Lung (tissue), 12 donors: Measurements from ENCODE around the gene CES5A. TPM values are rescaled to one million over a fixed set of nuclear protein-coding genes. Genes with fewer than 3 reads are reported as not detected.

Experiments used
- ATAC-seq: fragments of 200-7000 bp; cut with Tn5 transposase; one replicate; pipeline ENCODE4 v1.9.1; 2020; ENCODE audit warnings: moderate number of reproducible peaks; ENCODE audit not compliant: insufficient read depth, low FRiP score
- DNase-seq, 3 donors: peaks; one replicate each; pipeline ENCODE4 v3.0.0-alpha.2; 2013 to 2017
- H3K27ac ChIP-seq, 2 donors: one replicate each; pipeline ENCODE4 v1.5.1; 2013; ENCODE audit warnings: mild to moderate bottlenecking in 2 of 2, moderate library complexity in 2 of 2, control low read depth in 1 of 2, inconsistent platforms in 1 of 2, low read depth in 1 of 2, low read length in 1 of 2
- H3K27me3 ChIP-seq, 3 donors: one replicate each; pipeline ENCODE4 v1.5.1; 2013; ENCODE audit warnings: low read length in 2 of 3; ENCODE audit not compliant: control insufficient read depth in 3 of 3, insufficient read depth in 3 of 3
- H3K36me3 ChIP-seq, 4 donors: one replicate each; pipeline ENCODE4 v1.5.1; 2013; ENCODE audit warnings: low read length in 4 of 4, mild to moderate bottlenecking in 1 of 4, moderate library complexity in 1 of 4; ENCODE audit not compliant: control insufficient read depth in 4 of 4, insufficient read depth in 4 of 4
- H3K4me1 ChIP-seq, 5 donors: one replicate each; pipeline ENCODE4 v1.5.1; 2013; ENCODE audit warnings: low read length in 5 of 5, mild to moderate bottlenecking in 2 of 5, moderate library complexity in 1 of 5; ENCODE audit not compliant: control insufficient read depth in 5 of 5, insufficient read depth in 5 of 5
- H3K4me3 ChIP-seq: one replicate; pipeline ENCODE4 v1.5.1; 2013; ENCODE audit warnings: mild to moderate bottlenecking, control low read depth, moderate library complexity
- H3K9ac ChIP-seq, 2 donors: one replicate each; pipeline ENCODE4 v1.5.1; 2013; ENCODE audit warnings: low read length in 2 of 2, control low read depth in 1 of 2; ENCODE audit not compliant: insufficient read depth in 1 of 2
- H3K9me3 ChIP-seq, 4 donors: one replicate each; pipeline ENCODE4 v1.5.1; 2013; ENCODE audit warnings: low read length in 3 of 4, mild to moderate bottlenecking in 1 of 4, moderate library complexity in 1 of 4; ENCODE audit not compliant: control insufficient read depth in 4 of 4, insufficient read depth in 3 of 4
- CTCF ChIP-seq: IDR thresholded peaks from 2 replicates; pipeline ENCODE4 v1.5.1; 2012; ENCODE audit warnings: mild to moderate bottlenecking; ENCODE audit errors: control extremely low read depth, extremely low read depth
- WGBS, 2 donors: extraction: QIAGEN DNeasy Blood & Tissue Kit; methylation state at CpG; one replicate each; pipeline ENCODE4 v1.1.7; 2013; 5-methylcytosine and 5-hydroxymethylcytosine counted together
- polyA plus RNA-seq, 2 donors: library from polyadenylated mRNA; stranded (reverse); fragments of 200-250 nt; gene quantifications; one replicate each; pipeline ENCODE4 v1.2.1, GENCODE V29; 2013
- total RNA-seq, 2 donors: library from RNA; depleted of rRNA in 1 of 2; stranded (reverse); fragments of >200 nt in 1 of 2; gene quantifications; one replicate each; pipeline ENCODE4 v1.2.1, GENCODE V29; 2014 to 2021
- donor health status: control.
- donor health status: control.
- donor health status: Bipolar disorder and iron deficiency.
- donor health status: healthy.
- donor health status: DM: yes; HTN: yes; CAD: no.

CES5A gene
- total and polyA plus RNA-seq, 4 donors, result not detected

GRCh38 chr16:55912022-55912421 is 36.8 kb upstream of the CES5A start:
- Histone ChIP-seq H3K27me3 (no peaks in the 10 kb centered on the region), H3K27ac (peak overlapping the region in 1 of 2 donors; percentile 74), H3K36me3 (no peaks in the 10 kb centered on the region), H3K9ac (no peak overlapping the region), H3K4me1 (no peaks in the 10 kb centered on the region), H3K4me3 (no peak overlapping the region), H3K9me3 (peaks cover 0 to 6% (median 0%) of the 10 kb centered on the region in 4 donors)
- DNase-seq (no peak), ATAC-seq (no peak)
- WGBS, 2 donors, result 77 to 87% methylated on average over 9 of the region's 9 CpGs
- no peak for TF ChIP-seq CTCF

DNA sequence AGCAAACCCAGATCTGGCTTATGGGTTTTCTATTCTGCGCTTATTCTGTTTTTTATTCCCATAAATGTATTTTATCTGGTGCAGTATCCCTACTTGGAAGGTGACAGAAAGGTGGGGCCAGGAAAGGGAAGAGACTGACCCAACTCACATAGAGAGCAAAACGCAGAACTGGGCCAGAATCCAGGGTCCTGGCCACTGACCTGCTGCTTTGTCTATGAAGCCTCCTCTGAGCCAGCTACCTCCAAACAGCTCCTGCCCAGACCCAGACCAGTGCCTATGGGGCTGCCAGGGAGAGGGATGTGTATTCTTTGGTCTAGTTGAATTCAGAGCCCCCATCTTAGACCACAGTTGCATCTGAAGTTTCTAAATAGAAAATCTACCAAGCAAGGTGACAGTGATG is 36.4 kb upstream of the CES5A start:
- Histone ChIP-seq H3K9ac (no peak overlapping the region), H3K9me3 (peaks cover 0 to 6% (median 0%) of the 10 kb centered on the region in 4 donors), H3K36me3 (no peaks in the 10 kb centered on the region), H3K4me3 (no peak overlapping the region), H3K27me3 (no peaks in the 10 kb centered on the region), H3K27ac (no peak overlapping the region), H3K4me1 (no peaks in the 10 kb centered on the region)
- no peak for ATAC-seq
- TF ChIP-seq CTCF, result no peak
- WGBS, 2 donors, result 86% methylated on average over 2 of the region's 2 CpGs
- DNase-seq, result no peak

DNA sequence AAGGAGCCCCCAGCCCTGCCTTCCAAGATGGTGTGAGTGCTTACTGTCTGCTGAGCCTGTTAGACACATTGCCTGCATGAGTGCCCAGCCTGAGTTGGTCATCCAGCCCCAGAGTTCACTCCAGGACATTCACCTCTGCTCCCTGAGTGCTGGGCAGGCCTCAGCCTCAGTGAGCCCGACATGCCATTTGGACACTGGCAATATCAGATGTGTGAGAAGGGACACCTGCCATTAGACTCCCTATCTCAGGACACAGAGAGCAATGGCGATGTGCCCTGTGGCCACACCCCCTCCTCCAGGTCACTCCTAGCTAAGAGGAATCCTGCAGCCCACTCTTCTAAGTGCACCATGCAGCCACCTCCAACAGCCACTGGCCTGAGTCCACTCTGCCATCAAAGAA is 34.7 kb upstream of the CES5A start:
- H3K27ac ChIP-seq, result no peak overlapping the region
- H3K4me1 ChIP-seq, result no peaks in the 10 kb centered on the region
- DNase-seq, result no peak
- H3K36me3 ChIP-seq, result no peaks in the 10 kb centered on the region
- no peak for TF ChIP-seq CTCF
- no peak overlapping the region for H3K9ac ChIP-seq
- no peaks in the 10 kb centered on the region for H3K27me3 ChIP-seq
- no peak for ATAC-seq
- no peak overlapping the region for H3K4me3 ChIP-seq
- H3K9me3 ChIP-seq, result peaks cover 0 to 6% (median 0%) of the 10 kb centered on the region in 4 donors
- WGBS, 2 donors, result 75 to 93% methylated on average over 2 of the region's 2 CpGs

DNA sequence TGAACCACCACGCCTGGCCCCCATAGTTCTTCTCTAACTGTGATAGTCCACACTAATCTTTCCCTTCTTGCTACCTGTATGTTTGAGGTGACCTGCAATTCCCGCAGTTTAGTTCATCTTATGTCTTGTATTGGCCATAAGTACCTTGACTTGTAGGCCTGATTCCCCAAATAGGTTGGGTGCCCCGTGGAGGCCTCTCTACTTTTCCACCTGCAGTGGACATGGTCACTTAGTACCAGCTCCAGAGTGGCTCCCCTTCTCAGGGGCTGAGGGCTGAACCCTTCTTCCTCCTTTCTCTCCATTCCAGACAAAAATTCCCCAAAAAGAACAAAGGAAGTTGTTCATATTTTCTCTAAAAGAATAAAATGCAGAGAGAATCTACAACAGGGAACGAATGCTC is 33.5 kb upstream of the CES5A start:
- H3K4me1 ChIP-seq, result no peaks in the 10 kb centered on the region
- DNase-seq, result no peak
- ATAC-seq, result no peak
- no peak overlapping the region for H3K9ac ChIP-seq
- H3K9me3 ChIP-seq, result peaks cover 0 to 6% (median 3%) of the 10 kb centered on the region in 4 donors
- no peak overlapping the region for H3K4me3 ChIP-seq
- TF ChIP-seq CTCF, result no peak
- WGBS, 2 donors, result 84 to 88% methylated on average over 4 of the region's 4 CpGs
- H3K27me3 ChIP-seq, result no peaks in the 10 kb centered on the region
- no peaks in the 10 kb centered on the region for H3K36me3 ChIP-seq
- H3K27ac ChIP-seq, result no peak overlapping the region
